ENCODE results near the gene RBM20.

- TF ChIP-seq CTCF (optimal IDR thresholded peaks at IDR 0.05 in 1 of 3, IDR thresholded peaks at IDR 0.05 in 1 of 3, conservative IDR thresholded peaks at IDR 0.05 in 1 of 3; ENCODE audit: extremely low read depth in 1 of 3, insufficient read depth in 2 of 3, low read length in 3 of 3) = no peak
- TF ChIP-seq EZH2 (IDR thresholded peaks at IDR 0.05; ENCODE audit: low read length) = no peak
Measured at GRCh38 chr10:110680273-110681020, 36.3 kb downstream of the RBM20 start.

All from keratinocyte (primary cell).